ENCODE data around the gene HEATR3. TPM values are rescaled to one million over a fixed set of nuclear protein-coding genes. Genes with fewer than 3 reads are reported as not detected.

HEATR3 gene
- total and polyA plus RNA-seq, 2 donors (not counting 1 experiment from before 2014, with no cell fraction given): 18.0 to 21.0 TPM

DNA sequence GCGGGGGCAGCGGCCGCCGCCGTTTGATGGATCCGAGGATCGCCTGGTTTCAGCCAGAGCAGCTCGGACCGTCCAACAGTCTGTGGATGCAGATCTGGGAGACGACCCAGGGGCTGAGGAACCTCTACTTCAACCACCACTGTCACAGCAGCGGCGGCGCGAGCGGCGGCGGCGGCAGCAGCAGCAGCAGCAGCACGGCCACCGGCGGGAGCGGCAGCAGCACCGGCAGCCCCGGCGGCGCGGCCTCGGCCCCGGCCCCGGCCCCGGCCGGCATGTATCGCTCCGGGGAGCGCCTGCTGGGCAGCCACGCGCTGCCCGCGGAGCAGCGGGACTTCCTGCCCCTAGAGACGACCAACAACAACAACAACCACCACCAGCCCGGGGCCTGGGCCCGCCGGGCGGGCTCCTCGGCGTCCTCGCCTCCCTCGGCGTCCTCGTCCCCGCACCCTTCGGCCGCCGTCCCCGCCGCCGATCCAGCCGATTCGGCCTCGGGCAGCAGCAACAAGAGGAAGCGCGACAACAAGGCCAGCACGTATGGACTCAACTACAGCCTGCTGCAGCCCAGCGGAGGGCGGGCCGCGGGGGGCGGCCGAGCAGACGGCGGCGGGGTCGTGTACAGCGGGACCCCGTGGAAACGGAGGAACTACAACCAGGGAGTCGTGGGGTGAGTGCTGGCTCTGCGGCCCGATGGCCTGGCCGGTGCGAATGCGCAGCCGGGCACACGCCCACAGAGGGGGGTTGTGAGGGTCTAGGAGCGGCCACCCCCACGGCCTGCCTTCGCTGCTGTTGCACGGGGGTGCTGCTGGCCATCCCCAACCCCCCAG, 88.0 kb downstream of the HEATR3 start:
- H3K9ac ChIP-seq (ENCODE audit: low read length): peak overlapping the region; percentile 86
- H3K27ac Mint-ChIP-seq: peak overlapping the region; percentile 72
- peak; percentile 79 for DNase-seq
- no peaks in the 10 kb centered on the region for H3K9me3 Mint-ChIP-seq (ENCODE audit: insufficient read depth)
- 3% methylated on average over 89 of the region's 89 CpGs for WGBS (ENCODE audit: insufficient coverage)
- ChIA-PET CTCF (no interaction called here), POLR2A (no interaction called here)
- no peaks in the 10 kb centered on the region for H3K27me3 ChIP-seq (replicated peaks in 1 of 4; ENCODE audit: control extremely low read depth in 1 of 4, control insufficient read depth in 3 of 4, insufficient read depth in 4 of 4, low read length in 3 of 4)
- H3K36me3 ChIP-seq (replicated peaks in 1 of 2; ENCODE audit: control extremely low read depth in 1 of 2, control insufficient read depth in 1 of 2, extremely low read depth in 1 of 2, insufficient read depth in 2 of 2, low read length in 1 of 2): no peaks in the 10 kb centered on the region
- peak overlapping the region; percentile 79 for H2AFZ ChIP-seq (ENCODE audit: insufficient read depth, low read depth, low read length, poor library complexity, severe bottlenecking)
- peaks cover 51% of the 10 kb centered on the region for H3K79me2 ChIP-seq (ENCODE audit: control insufficient read depth, insufficient read depth, low read length)
- intact Hi-C loops (cut with micrococcal nuclease): loop anchor here (2.0 to 5.0 kb wide), 5 partner anchors 113 to 393 kb away; partner anchors contain the start of genes ADCY7, BRD7, CNEP1R1 and NKD1
- peak overlapping the region; percentile 100 for H3K4me2 ChIP-seq (replicated peaks; ENCODE audit: low read depth, low read length, poor library complexity, severe bottlenecking)
- H3K27me3 Mint-ChIP-seq: no peaks in the 10 kb centered on the region
- H3K9me3 ChIP-seq (ENCODE audit: control extremely low read depth in 1 of 3, control insufficient read depth in 2 of 3, insufficient read depth in 1 of 3, low read length in 2 of 3): no peaks in the 10 kb centered on the region
- peaks cover 23 to 28% of the 10 kb centered on the region in 2 donors for H3K4me1 ChIP-seq (ENCODE audit: control insufficient read depth in 2 of 2, insufficient read depth in 2 of 2, low read length in 2 of 2)
- H3K4me1 Mint-ChIP-seq: peaks cover 41% of the 10 kb centered on the region
- peak overlapping the region in 1 of 2 donors; percentile 72 for H3K27ac ChIP-seq (ENCODE audit: low read length in 2 of 2)
- TF ChIP-seq, protein P1, sequence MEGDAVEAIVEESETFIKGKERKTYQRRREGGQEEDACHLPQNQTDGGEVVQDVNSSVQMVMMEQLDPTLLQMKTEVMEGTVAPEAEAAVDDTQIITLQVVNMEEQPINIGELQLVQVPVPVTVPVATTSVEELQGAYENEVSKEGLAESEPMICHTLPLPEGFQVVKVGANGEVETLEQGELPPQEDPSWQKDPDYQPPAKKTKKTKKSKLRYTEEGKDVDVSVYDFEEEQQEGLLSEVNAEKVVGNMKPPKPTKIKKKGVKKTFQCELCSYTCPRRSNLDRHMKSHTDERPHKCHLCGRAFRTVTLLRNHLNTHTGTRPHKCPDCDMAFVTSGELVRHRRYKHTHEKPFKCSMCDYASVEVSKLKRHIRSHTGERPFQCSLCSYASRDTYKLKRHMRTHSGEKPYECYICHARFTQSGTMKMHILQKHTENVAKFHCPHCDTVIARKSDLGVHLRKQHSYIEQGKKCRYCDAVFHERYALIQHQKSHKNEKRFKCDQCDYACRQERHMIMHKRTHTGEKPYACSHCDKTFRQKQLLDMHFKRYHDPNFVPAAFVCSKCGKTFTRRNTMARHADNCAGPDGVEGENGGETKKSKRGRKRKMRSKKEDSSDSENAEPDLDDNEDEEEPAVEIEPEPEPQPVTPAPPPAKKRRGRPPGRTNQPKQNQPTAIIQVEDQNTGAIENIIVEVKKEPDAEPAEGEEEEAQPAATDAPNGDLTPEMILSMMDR (IDR thresholded peaks at IDR 0.05): no peak
- TF ChIP-seq EZH2 (IDR thresholded peaks at IDR 0.05; ENCODE audit: borderline replicate concordance, insufficient read depth, low read depth, low read length, poor library complexity, severe bottlenecking): no peak
- H3K4me3 Mint-ChIP-seq: peak overlapping the region; percentile 72
- ATAC-seq (ENCODE audit: low read depth): no peak
- H3K4me3 ChIP-seq (ENCODE audit: control extremely low read depth in 1 of 5, extremely low read depth in 1 of 5, insufficient read depth in 1 of 5, low read depth in 2 of 5, low read length in 4 of 5): peak overlapping the region; percentile 46 to 82 (median 63)
- H4K20me1 ChIP-seq (ENCODE audit: control insufficient read depth, insufficient read depth, low read length, poor library complexity, severe bottlenecking): peaks cover 28% of the 10 kb centered on the region
